ENCODE measurements around the gene TSPYL1.
"Not testable (repeated sequence)": the region's sequence is repeated elsewhere in the genome, so short reads cannot be mapped to it uniquely, and the experiment has no call there.

TSPYL1 gene

GRCh38 chr6:116326181-116326671, 46.5 kb upstream of the TSPYL1 start:
- ChIA-PET POLR2A (no interaction called here), CTCF (interaction anchor here (1.6 kb wide), 1 partner anchor 118 kb away, joined by 3 read pairs; no protein-coding TSS in a partner anchor)
- DNase-seq (ENCODE audit: extremely low spot score) = no peak
- TF ChIP-seq NFRKB (IDR thresholded peaks at IDR 0.05) (no peak), TARDBP (IDR thresholded peaks at IDR 0.05) (no peak), SP1 (IDR thresholded peaks at IDR 0.05) (no peak), LEF1 (IDR thresholded peaks at IDR 0.05; ENCODE audit: borderline replicate concordance) (no peak), PKNOX1 (IDR thresholded peaks at IDR 0.05) (no peak), SUZ12 (IDR thresholded peaks at IDR 0.05) (no peak), ELF4 (IDR thresholded peaks at IDR 0.05) (no peak), FOXA1 (IDR thresholded peaks at IDR 0.05) (no peak), FOXM1 (IDR thresholded peaks at IDR 0.05; ENCODE audit: borderline replicate concordance) (no peak), L3MBTL2 (conservative IDR thresholded peaks at IDR 0.05) (no peak), CTBP1 (IDR thresholded peaks at IDR 0.05; ENCODE audit: borderline replicate concordance) (no peak), HDGF (IDR thresholded peaks at IDR 0.05; ENCODE audit: borderline replicate concordance) (no peak)

- DNase-seq (ENCODE audit: extremely low spot score); CTCF ChIA-PET; POLR2A ChIA-PET: not testable (repeated sequence)
These were observed 46.0 kb upstream of the TSPYL1 start for GRCh38 chr6:116325634-116326132.

GRCh38 chr6:116323863-116324262, 44.1 kb upstream of the TSPYL1 start:
- CTCF ChIA-PET = no interaction called here
- POLR2A ChIA-PET = interaction anchor here (1.4 kb wide), 1 partner anchor 44 kb away, joined by 5 read pairs; the partner anchor contains the start of gene TSPYL1

DNA sequence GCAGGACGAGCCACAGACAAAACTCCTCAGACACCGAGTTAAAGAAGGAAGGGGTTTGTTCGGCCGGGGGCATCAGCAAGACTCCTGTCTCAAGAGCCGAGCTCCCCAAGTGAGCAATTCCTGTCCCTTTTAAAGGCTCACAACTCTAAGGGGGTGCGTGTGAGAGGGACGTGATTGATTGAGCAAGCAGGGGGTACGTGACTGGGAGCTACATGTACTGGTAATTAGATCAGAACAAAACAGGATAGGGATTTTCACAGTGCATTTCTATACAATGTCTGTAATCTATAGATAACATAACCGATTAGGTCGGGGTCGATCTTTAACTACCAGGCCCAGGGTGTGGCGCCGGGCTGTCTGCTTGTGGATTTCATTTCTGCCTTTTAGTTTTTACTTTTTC, 42.2 kb upstream of the TSPYL1 start:
- POLR2A ChIA-PET; CTCF ChIA-PET; DNase-seq (ENCODE audit: extremely low spot score): not testable (repeated sequence)

More at GRCh38 chr6:116323863-116324262, 44.1 kb upstream of the TSPYL1 start:
- TF ChIP-seq FOXK2 (IDR thresholded peaks at IDR 0.05) (no peak), LEF1 (IDR thresholded peaks at IDR 0.05; ENCODE audit: borderline replicate concordance) (no peak), SP1 (IDR thresholded peaks at IDR 0.05) (no peak), FOXM1 (IDR thresholded peaks at IDR 0.05; ENCODE audit: borderline replicate concordance) (no peak), SUZ12 (IDR thresholded peaks at IDR 0.05) (no peak), HDGF (IDR thresholded peaks at IDR 0.05; ENCODE audit: borderline replicate concordance) (no peak), TARDBP (IDR thresholded peaks at IDR 0.05) (no peak), NFRKB (IDR thresholded peaks at IDR 0.05) (no peak), BHLHE40 (IDR thresholded peaks at IDR 0.05; ENCODE audit: borderline replicate concordance) (no peak), CTBP1 (IDR thresholded peaks at IDR 0.05; ENCODE audit: borderline replicate concordance) (no peak), FOXA1 (IDR thresholded peaks at IDR 0.05) (no peak), ZNF384 (IDR thresholded peaks at IDR 0.05) (no peak), ARNT (IDR thresholded peaks at IDR 0.05) (no peak), ELF4 (IDR thresholded peaks at IDR 0.05) (no peak), PKNOX1 (IDR thresholded peaks at IDR 0.05) (no peak), L3MBTL2 (conservative IDR thresholded peaks at IDR 0.05) (no peak)
- DNase-seq (ENCODE audit: extremely low spot score) = no peak

GRCh38 chr6:116316772-116317467, 37.2 kb upstream of the TSPYL1 start:
- CTCF ChIA-PET = interaction anchor here (0.7 to 1.3 kb wide), 2 partner anchors 29 to 198 kb away, joined by 3 to 7 read pairs; no protein-coding TSS in a partner anchor
- POLR2A ChIA-PET = interaction anchor here (0.7 kb wide), 1 partner anchor 37 kb away, joined by 3 read pairs; the partner anchor contains the start of gene TSPYL1
- no peak for DNase-seq (ENCODE audit: extremely low spot score)
- TF ChIP-seq FOXM1 (IDR thresholded peaks at IDR 0.05; ENCODE audit: borderline replicate concordance) = no peak
- TF ChIP-seq NFRKB (IDR thresholded peaks at IDR 0.05) = no peak
- no peak for TF ChIP-seq ARNT (IDR thresholded peaks at IDR 0.05)
- TF ChIP-seq LEF1 (IDR thresholded peaks at IDR 0.05; ENCODE audit: borderline replicate concordance) = no peak
- no peak for TF ChIP-seq ZNF384 (IDR thresholded peaks at IDR 0.05)
- TF ChIP-seq HDGF (IDR thresholded peaks at IDR 0.05; ENCODE audit: borderline replicate concordance) = no peak
- no peak for TF ChIP-seq FOXA1 (IDR thresholded peaks at IDR 0.05)
- TF ChIP-seq TARDBP (IDR thresholded peaks at IDR 0.05) = no peak
- TF ChIP-seq SP1 (IDR thresholded peaks at IDR 0.05) = no peak
- TF ChIP-seq CTBP1 (IDR thresholded peaks at IDR 0.05; ENCODE audit: borderline replicate concordance) = no peak
- TF ChIP-seq L3MBTL2 (conservative IDR thresholded peaks at IDR 0.05) = no peak

GRCh38 chr6:116314878-116315277, 35.1 kb upstream of the TSPYL1 start:
- CTCF ChIA-PET = no interaction called here
- TF ChIP-seq PKNOX1 (IDR thresholded peaks at IDR 0.05) (no peak), ELF4 (IDR thresholded peaks at IDR 0.05) (no peak), FOXM1 (IDR thresholded peaks at IDR 0.05; ENCODE audit: borderline replicate concordance) (no peak), SUZ12 (IDR thresholded peaks at IDR 0.05) (no peak), ZNF384 (IDR thresholded peaks at IDR 0.05) (no peak), L3MBTL2 (conservative IDR thresholded peaks at IDR 0.05) (no peak), TARDBP (IDR thresholded peaks at IDR 0.05) (no peak), FOXA1 (IDR thresholded peaks at IDR 0.05) (no peak), ARNT (IDR thresholded peaks at IDR 0.05) (no peak), FOXK2 (IDR thresholded peaks at IDR 0.05) (no peak), NFRKB (IDR thresholded peaks at IDR 0.05) (no peak), SP1 (IDR thresholded peaks at IDR 0.05) (no peak), CTBP1 (IDR thresholded peaks at IDR 0.05; ENCODE audit: borderline replicate concordance) (no peak), LEF1 (IDR thresholded peaks at IDR 0.05; ENCODE audit: borderline replicate concordance) (no peak), BHLHE40 (IDR thresholded peaks at IDR 0.05; ENCODE audit: borderline replicate concordance) (no peak), HDGF (IDR thresholded peaks at IDR 0.05; ENCODE audit: borderline replicate concordance) (no peak)
- DNase-seq (ENCODE audit: extremely low spot score) = no peak
- POLR2A ChIA-PET = no interaction called here

All from HEK293T (cell line).